Vein endothelial cell (primary cell): ENCODE results near the gene ZHX3. TPM values are rescaled to one million over a fixed set of nuclear protein-coding genes. Genes with fewer than 3 reads are reported as not detected.

Experiments used
- small RNA-seq: library from RNA; depleted of rRNA; stranded (forward); fragments of <200 nt; gene quantifications from one replicate; pipeline ENCODE3, GENCODE V24; 2012
- total RNA-seq: library from RNA; depleted of rRNA; stranded (reverse); fragments of >200 nt; gene quantifications from 2 replicates; pipeline ENCODE4 v1.2.3, GENCODE V29; 2012

The ZHX3 gene, protein sequence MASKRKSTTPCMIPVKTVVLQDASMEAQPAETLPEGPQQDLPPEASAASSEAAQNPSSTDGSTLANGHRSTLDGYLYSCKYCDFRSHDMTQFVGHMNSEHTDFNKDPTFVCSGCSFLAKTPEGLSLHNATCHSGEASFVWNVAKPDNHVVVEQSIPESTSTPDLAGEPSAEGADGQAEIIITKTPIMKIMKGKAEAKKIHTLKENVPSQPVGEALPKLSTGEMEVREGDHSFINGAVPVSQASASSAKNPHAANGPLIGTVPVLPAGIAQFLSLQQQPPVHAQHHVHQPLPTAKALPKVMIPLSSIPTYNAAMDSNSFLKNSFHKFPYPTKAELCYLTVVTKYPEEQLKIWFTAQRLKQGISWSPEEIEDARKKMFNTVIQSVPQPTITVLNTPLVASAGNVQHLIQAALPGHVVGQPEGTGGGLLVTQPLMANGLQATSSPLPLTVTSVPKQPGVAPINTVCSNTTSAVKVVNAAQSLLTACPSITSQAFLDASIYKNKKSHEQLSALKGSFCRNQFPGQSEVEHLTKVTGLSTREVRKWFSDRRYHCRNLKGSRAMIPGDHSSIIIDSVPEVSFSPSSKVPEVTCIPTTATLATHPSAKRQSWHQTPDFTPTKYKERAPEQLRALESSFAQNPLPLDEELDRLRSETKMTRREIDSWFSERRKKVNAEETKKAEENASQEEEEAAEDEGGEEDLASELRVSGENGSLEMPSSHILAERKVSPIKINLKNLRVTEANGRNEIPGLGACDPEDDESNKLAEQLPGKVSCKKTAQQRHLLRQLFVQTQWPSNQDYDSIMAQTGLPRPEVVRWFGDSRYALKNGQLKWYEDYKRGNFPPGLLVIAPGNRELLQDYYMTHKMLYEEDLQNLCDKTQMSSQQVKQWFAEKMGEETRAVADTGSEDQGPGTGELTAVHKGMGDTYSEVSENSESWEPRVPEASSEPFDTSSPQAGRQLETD
- 12.4 and 13.2 TPM in 2 replicates for total RNA-seq

DNA sequence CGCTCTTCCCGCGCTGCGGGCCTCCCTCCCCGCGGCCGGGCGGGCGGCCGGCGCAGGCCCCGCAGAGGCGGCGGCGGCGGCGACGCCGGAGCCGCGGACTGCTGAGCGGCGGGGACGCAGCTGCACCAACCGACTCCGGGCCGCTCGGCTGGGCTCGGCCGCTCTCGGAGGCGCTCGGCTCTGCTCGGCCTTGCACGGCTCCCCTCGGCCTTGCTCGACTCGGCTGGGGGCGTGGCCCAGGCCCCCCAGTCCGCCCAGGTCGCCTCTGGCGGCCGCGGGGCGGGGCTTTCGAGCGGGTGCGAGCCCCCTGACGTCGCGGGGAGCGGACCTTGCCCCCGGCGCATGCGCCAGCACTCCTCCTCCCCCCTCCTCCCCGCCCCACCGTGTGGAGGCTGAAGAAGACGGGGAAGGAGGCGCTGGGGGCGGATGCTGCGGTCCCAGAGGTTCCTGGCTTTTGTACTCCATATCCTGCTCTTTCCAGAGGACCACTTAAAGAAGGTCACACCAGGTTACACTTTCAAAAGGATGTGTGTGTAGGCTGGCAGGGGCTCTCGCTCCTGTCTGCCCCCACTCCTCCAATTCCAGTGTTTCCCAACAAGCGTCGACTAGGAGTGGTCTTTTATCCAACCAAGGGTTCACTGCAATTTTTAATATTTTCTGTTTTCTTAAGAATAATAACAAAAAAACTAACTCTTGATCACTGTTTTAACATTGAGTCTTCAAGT is at the start of gene ZHX3:
TSS of gene ZHX3 (minus strand) at position 186 of the 725 bp plus-strand sequence. CDS start 112,815 bp downstream, outside the sequence.

DNA sequence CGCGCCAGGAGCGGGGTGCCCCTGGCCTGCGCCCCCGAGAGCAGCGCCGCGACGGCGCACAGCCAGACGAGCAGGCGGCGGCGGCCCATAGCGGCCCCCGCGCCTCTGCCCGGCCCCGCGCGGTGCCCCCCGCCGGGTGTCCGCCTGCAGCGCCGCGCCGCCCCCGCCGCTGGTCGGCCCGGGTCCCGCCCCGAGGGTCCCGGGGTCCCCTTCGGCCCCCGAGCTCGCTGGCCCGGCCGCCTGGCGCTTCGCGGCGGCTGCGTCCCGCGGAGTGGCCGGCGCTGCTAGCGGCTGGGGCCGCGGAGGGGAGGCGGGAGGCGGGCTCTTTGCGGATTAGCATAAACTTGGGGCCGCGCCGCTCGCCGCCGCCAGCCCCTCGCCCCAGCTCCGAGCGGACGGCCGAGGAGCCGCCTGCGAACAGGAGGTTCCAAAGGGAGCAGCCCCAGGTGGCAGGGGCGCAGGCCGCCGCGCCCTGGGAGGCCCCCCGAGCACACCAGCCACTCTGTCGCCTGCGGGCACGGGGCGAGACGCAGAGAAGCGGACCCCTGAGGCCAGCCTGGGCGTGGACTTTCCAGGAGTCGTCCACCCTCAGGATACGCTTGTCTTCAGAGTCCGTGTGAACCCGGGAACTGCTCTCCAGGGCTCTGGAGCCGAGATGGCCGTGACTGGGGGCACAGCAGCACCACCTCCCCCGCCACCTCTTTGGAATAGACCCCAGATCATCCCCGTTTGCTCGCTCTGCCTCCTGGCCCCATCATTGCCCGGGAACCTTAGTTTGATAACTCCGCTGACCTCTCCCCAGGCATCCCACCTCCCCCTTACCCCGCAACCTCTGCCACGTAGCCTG is 49.2 kb upstream of the ZHX3 start, which contains the start of gene EMILIN3:
TSS of gene EMILIN3 (minus strand) at position 273 of the 847 bp plus-strand sequence. CDS start at position 89, 184 bp downstream.

DNA sequence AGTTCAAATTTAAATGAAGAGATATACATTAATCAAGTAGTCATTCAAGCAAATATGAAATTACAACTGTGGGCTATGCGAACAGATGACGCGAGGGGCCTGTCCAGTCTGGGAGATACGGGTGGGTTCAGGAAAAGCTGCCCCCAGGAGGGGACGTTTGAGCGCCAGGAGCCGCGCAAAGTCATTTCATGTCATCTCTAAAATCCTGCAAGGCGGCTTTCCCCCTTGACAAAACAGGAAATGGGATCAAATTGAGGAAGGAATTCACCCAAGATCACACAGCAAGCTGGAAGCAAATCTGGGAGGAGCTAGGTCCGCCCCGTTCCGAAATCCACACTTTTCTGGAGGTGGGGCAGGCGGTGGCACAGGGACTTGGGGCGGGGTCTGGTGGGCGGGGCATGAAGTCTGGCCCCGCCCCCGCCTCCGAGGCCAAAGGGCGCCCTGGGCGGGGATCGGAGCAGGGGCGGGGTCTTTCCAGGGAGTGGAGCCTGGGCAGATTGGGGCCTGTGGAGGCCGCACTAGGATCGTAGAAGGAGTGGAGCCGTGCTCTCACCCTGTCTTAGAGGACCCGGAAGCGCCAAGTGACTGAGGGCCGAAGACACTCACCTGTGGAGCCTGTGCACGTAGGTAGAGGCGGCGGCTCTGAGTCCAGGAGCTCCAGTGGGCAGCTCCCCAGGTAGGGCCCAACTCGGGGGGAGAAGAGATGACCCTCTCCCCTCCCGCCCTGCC is 23.0 kb upstream of the ZHX3 start, which contains the start of gene LPIN3:
TSS of gene LPIN3 (plus strand) at position 495 of the 729 bp plus-strand sequence. CDS start 4,983 bp downstream, outside the sequence.

DNA sequence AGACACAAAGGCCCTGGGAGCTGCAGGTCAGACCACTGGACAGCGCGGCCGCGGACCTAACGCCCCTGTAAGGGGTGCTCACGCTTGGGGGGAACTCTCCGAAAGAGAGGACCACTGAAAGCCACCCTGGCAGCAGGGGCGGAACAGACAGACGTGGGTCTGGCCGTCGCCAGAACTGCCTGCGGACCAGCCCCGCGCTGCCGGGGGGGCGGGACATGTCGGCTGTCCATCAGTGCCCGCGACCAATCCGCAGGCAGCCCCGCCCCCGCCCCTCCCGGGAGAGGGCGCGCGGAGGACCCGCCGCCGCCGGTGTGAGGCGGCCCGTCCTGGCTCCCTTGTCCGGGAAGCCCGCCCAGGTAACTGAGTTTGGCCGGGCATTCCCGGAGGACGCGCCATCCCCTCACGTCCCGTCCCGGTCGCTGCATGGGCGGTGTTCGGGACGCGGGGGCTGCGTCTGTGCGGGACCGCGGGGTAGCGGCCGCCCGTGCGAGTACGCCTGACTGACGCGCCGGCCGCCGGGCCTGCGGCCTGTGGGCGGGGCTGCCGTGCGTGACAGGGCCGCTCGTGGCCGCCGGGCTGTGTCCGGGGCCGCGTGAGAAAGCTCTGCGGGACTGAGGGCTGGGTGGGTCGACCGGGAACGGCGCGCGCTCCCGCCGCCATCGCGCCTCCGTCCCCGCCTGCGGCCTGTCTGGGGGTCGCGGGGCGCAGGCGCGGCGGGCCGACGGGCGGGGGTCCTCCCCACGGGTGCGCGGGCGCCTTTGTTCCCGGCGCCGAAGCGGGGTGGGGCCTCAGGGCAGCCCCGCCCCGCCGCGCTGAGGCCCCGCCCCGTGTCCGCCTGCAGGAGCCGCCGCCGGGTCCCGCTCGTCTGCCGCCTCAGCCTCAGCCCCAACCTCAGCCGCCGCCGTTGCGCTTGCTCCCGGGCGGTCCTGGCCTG is 180.6 kb downstream of the ZHX3 start, which contains the start of gene PLCG1:
TSS of gene PLCG1 (plus strand) at position 864 of the 934 bp plus-strand sequence. CDS start 99 bp downstream, outside the sequence.

Small RNA genes lying within 50 kb of the gene (small RNA-seq; reads per million reads assigned to genes)
- gene AL022394.1: not detected
- 0.08 reads per million for gene MIR6871
- gene RN7SL615P: not detected

Other genes starting within 250 kb of the ZHX3 start
- 131 and 146 TPM in 2 replicates for gene PLCG1, start 180.2 kb downstream of the ZHX3 start, total RNA-seq
- gene LPIN3, start 23.1 kb upstream of the ZHX3 start, total RNA-seq: 0.65 and 1.1 TPM in 2 replicates
- gene EMILIN3, start 49.1 kb upstream of the ZHX3 start, total RNA-seq: not detected in 2 replicates